Measurements from ENCODE around the gene SOX18. TPM values are rescaled to one million over a fixed set of nuclear protein-coding genes. Genes with fewer than 3 reads are reported as not detected.

The SOX18 gene
- total and polyA plus RNA-seq, 8 donors, result 0.58 to 26.6 (median 8.7) TPM

DNA sequence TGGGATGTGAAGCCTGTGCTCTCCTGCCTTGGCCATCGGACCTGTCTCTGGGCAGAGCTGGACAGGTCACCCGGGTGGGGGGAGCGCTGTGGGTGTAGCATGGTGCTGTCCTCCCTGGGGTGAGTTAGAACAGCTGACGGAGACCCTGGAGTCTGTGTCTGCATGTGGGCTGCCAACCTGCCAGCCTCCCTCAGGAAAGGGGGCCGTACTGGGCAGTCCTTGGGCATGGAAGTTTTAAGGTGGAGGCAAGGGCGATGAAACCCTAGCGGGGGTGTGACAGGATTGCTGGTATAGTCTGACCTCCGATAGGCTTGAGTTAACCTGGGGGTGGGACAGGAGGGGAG is 2.4 kb downstream of the SOX18 start:
- DNase-seq, result no peak
- Histone ChIP-seq H3K27me3 (peaks cover 33 to 99% (median 73%) of the 10 kb centered on the region in 3 donors), H3K27ac (no peak overlapping the region), H3K36me3 (no peaks in the 10 kb centered on the region), H3K4me1 (peaks cover 21 to 30% (median 25%) of the 10 kb centered on the region in 4 donors), H3K4me3 (peak overlapping the region; percentile 24 to 47 (median 35)), H3K9me3 (no peaks in the 10 kb centered on the region)
- 74 to 89% (median 84%) methylated on average over 8 of the region's 8 CpGs for WGBS, 5 donors
- intact Hi-C loops (cut with DNase I; ENCODE audit: low total_unique reads), result no loop called here
- TF ChIP-seq EP300 (IDR thresholded peaks at IDR 0.05) (no peak), POLR2A (IDR thresholded peaks at IDR 0.05) (no peak), POLR2AphosphoS5 (IDR thresholded peaks at IDR 0.05) (no peak), CTCF (IDR thresholded peaks at IDR 0.05) (no peak)

GRCh38 chr20:64045346-64046011 is 4.0 kb downstream of the SOX18 start:
- intact Hi-C loops (cut with DNase I; ENCODE audit: low total_unique reads), result no loop called here
- DNase-seq, result peak in 1 of 2 donors; percentile 18
- Histone ChIP-seq H3K4me3 (peak overlapping the region in 1 of 4 donors; percentile 47), H3K27me3 (peaks cover 31 to 99% (median 73%) of the 10 kb centered on the region in 3 donors), H3K9me3 (no peaks in the 10 kb centered on the region), H3K36me3 (no peaks in the 10 kb centered on the region), H3K27ac (peak overlapping the region in 2 of 5 donors; percentile 4 to 24), H3K4me1 (peaks cover 26 to 44% (median 36%) of the 10 kb centered on the region in 4 donors)
- TF ChIP-seq POLR2A (IDR thresholded peaks at IDR 0.05) (no peak), POLR2AphosphoS5 (IDR thresholded peaks at IDR 0.05) (no peak), CTCF (IDR thresholded peaks at IDR 0.05) (no peak), EP300 (IDR thresholded peaks at IDR 0.05) (no peak)
- WGBS, 5 donors, result 52 to 67% (median 54%) methylated on average over 6 to 11 of the region's 11 CpGs

DNA sequence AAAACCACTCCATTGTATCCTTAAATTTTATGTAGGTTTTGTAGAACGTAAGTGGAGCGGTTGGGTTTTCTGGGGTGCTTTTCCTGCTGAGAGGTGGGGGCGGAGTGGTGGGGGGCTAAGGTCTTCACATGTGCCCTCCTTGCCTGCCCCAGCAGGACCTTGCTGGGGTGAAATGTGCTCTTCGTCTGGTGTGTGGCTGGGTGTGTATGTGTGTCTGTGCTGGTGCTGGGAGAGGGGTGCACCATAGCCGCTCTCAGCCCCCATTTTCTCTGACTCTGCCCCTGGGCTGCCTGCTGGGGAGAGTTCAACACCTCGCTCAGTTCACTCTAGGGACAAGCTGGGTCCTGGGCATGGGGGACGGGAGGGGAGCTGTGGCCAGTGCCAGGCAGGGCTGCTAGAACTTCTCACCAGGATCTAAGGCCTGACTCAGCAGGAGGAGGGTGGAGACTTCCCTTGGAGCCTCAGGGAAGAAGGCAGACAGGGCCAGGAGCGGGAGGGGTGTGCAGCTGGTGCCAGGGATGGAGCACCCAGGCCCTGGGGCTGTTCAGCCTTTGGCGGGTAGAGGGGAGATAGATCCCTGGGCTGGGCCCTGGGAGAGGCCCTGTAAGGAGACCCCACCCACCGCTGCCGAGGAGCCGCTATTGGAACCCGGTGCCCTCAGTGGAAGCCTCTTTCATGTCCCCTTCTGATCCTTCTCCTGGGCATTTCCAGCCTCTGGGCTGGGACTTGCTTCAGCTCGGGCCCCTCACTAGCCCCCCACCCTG is 4.8 kb downstream of the SOX18 start:
- peak overlapping the region in 2 of 5 donors; percentile 4 to 24 for H3K27ac ChIP-seq
- 55 to 74% (median 62%) methylated on average over 8 to 14 of the region's 14 CpGs for WGBS, 5 donors
- no peak overlapping the region for H3K4me3 ChIP-seq
- no peaks in the 10 kb centered on the region for H3K9me3 ChIP-seq
- H3K36me3 ChIP-seq, result no peaks in the 10 kb centered on the region
- DNase-seq, result peak in 1 of 2 donors; percentile 44
- intact Hi-C loops (cut with DNase I; ENCODE audit: low total_unique reads), result no loop called here
- no peak for TF ChIP-seq POLR2A (IDR thresholded peaks at IDR 0.05)
- no peak for TF ChIP-seq EP300 (IDR thresholded peaks at IDR 0.05)
- no peak for TF ChIP-seq POLR2AphosphoS5 (IDR thresholded peaks at IDR 0.05)
- TF ChIP-seq CTCF (IDR thresholded peaks at IDR 0.05), result no peak
- peaks cover 23 to 99% (median 73%) of the 10 kb centered on the region in 3 donors for H3K27me3 ChIP-seq
- peaks cover 21 to 41% (median 37%) of the 10 kb centered on the region in 4 donors for H3K4me1 ChIP-seq

DNA sequence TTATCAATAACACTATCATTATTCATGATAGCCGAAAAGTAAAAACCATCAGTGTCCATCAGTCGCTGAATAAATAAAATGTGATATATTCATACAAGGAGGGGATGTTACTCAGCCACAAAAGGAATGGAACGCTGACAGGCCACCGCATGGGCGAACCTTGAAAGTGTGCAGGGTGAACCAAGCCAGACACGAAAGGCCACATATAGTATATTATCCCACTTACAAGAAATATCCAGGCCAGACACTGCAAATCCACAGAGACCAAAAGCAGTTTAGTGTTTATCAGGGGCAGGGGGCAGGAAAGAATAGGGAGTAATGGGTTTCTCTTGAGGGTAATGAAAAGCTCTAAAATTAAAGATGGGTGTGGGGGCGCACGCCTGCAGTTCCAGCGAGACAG is 5.7 kb downstream of the SOX18 start:
- H3K4me1 ChIP-seq, result peaks cover 26 to 44% (median 41%) of the 10 kb centered on the region in 4 donors
- H3K9me3 ChIP-seq, result no peaks in the 10 kb centered on the region
- H3K27me3 ChIP-seq, result peaks cover 20 to 99% (median 75%) of the 10 kb centered on the region in 3 donors
- no peak for DNase-seq
- 79 to 84% (median 81%) methylated on average over 9 of the region's 9 CpGs for WGBS, 5 donors
- H3K36me3 ChIP-seq, result no peaks in the 10 kb centered on the region
- H3K27ac ChIP-seq, result no peak overlapping the region
- no peak overlapping the region for H3K4me3 ChIP-seq
- TF ChIP-seq POLR2A (IDR thresholded peaks at IDR 0.05), result no peak
- no peak for TF ChIP-seq EP300 (IDR thresholded peaks at IDR 0.05)
- TF ChIP-seq POLR2AphosphoS5 (IDR thresholded peaks at IDR 0.05), result no peak
- no peak for TF ChIP-seq CTCF (IDR thresholded peaks at IDR 0.05)
- intact Hi-C loops (cut with DNase I; ENCODE audit: low total_unique reads), result no loop called here
